Left renal cortex interstitium (tissue), 4 donors: Measurements from ENCODE around the gene TNFAIP6. TPM values are rescaled to one million over a fixed set of nuclear protein-coding genes. Genes with fewer than 3 reads are reported as not detected.
"Not testable (repeated sequence)": the region's sequence is repeated elsewhere in the genome, so short reads cannot be mapped to it uniquely, and the experiment has no call there.

Experiments used
- DNase-seq, 4 donors: peaks; one replicate each; pipeline ENCODE4 v3.0.0-alpha.2; 2013; ENCODE audit warnings: low read depth in 4 of 4, low spot score in 2 of 4, missing footprints in 1 of 4
- polyA plus RNA-seq, 4 donors: library from polyadenylated mRNA; unstranded; fragments of 120-200 nt; gene quantifications; one replicate each; pipeline ENCODE4 v1.2.1, GENCODE V29; 2013; ENCODE audit not compliant: insufficient read length in 4 of 4

The TNFAIP6 gene
- 1 to 10 TPM; 1.1 to 2.1 (median 1.6) TPM for polyA plus RNA-seq

- DNase-seq: no peak
These were observed at the start of gene TNFAIP6 for GRCh38 chr2:151357359-151357758. Gene TNFAIP6, plus strand, starts transcription at chr2:151357592. Its CDS starts 75 bp downstream, at chr2:151357667.

- not testable (repeated sequence) for DNase-seq
These were observed 47.1 kb upstream of the TNFAIP6 start for GRCh38 chr2:151310313-151310712.

GRCh38 chr2:151312440-151312839, 45.0 kb upstream of the TNFAIP6 start:
- DNase-seq: not testable (repeated sequence)

- peak in 1 of 4 donors; percentile 34 for DNase-seq
These were observed 42.0 kb upstream of the TNFAIP6 start for GRCh38 chr2:151315381-151315903.

GRCh38 chr2:151325581-151326095, 31.8 kb upstream of the TNFAIP6 start:
- no peak for DNase-seq

GRCh38 chr2:151326554-151326953, 30.8 kb upstream of the TNFAIP6 start:
- no peak for DNase-seq

GRCh38 chr2:151329998-151330397, 27.4 kb upstream of the TNFAIP6 start:
- no peak for DNase-seq

- no peak for DNase-seq
These were observed 24.3 kb upstream of the TNFAIP6 start for GRCh38 chr2:151333083-151333482.

- no peak for DNase-seq
These were observed 23.1 kb upstream of the TNFAIP6 start for GRCh38 chr2:151334082-151334815.

GRCh38 chr2:151336863-151337371, 20.5 kb upstream of the TNFAIP6 start:
- DNase-seq: no peak

GRCh38 chr2:151337643-151338042, 19.7 kb upstream of the TNFAIP6 start:
- no peak for DNase-seq

- DNase-seq: no peak
These were observed 19.3 kb upstream of the TNFAIP6 start for GRCh38 chr2:151338115-151338514.

- no peak for DNase-seq
These were observed 14.3 kb upstream of the TNFAIP6 start for GRCh38 chr2:151343073-151343472.

- DNase-seq: not testable (repeated sequence)
These were observed 13.2 kb upstream of the TNFAIP6 start for GRCh38 chr2:151344191-151344590.

- no peak for DNase-seq
These were observed 12.5 kb upstream of the TNFAIP6 start for GRCh38 chr2:151344906-151345305.

- no peak for DNase-seq
These were observed 10.1 kb upstream of the TNFAIP6 start for GRCh38 chr2:151347294-151347693.

- DNase-seq: no peak
These were observed 9.5 kb upstream of the TNFAIP6 start for GRCh38 chr2:151347906-151348305.

GRCh38 chr2:151350579-151351195, 6.7 kb upstream of the TNFAIP6 start:
- no peak for DNase-seq

- DNase-seq: no peak
These were observed 3.4 kb upstream of the TNFAIP6 start for GRCh38 chr2:151353995-151354394.

- DNase-seq: no peak
These were observed 2.6 kb upstream of the TNFAIP6 start for GRCh38 chr2:151354807-151355206.

- DNase-seq: no peak
These were observed 976 bp downstream of the TNFAIP6 start for GRCh38 chr2:151358166-151358970.
